Natural killer cell (primary cell): Measurements from ENCODE around the gene MUC2. TPM values are rescaled to one million over a fixed set of nuclear protein-coding genes. Genes with fewer than 3 reads are reported as not detected.

Source experiments
- ATAC-seq, 3 donors: fragments of 150-1000 bp in 2 of 3; fragments of 200-7000 bp in 1 of 3; cut with Tn5 transposase; 1 replicate in 1 of 3; 2 replicates in 2 of 3; pipeline ENCODE4 v1.10.0; 2021; ENCODE audit warnings: mild to moderate bottlenecking in 2 of 3, moderate library complexity in 2 of 3
- DNase-seq, 2 donors: peaks; one replicate each; pipeline versions ENCODE4 v3.0.0 to v3.0.0-alpha.2; 2013 to 2021; ENCODE audit warnings: mixed read lengths in 1 of 2
- H3K27ac ChIP-seq: one replicate; pipeline ENCODE4 v1.5.1; 2013; ENCODE audit warnings: mild to moderate bottlenecking, low read length
- H3K27me3 ChIP-seq: one replicate; pipeline ENCODE4 v1.6.1; 2013; ENCODE audit warnings: low read length; ENCODE audit not compliant: control insufficient read depth, insufficient read depth
- H3K36me3 ChIP-seq: one replicate; pipeline ENCODE4 v1.6.1; 2013; ENCODE audit warnings: low read length; ENCODE audit not compliant: control insufficient read depth, insufficient read depth
- H3K4me1 ChIP-seq: one replicate; pipeline ENCODE4 v1.6.1; 2013; ENCODE audit warnings: low read length; ENCODE audit not compliant: control insufficient read depth, insufficient read depth
- H3K4me3 ChIP-seq: one replicate; pipeline ENCODE4 v1.5.1; 2013; ENCODE audit warnings: low read length
- H3K9me3 ChIP-seq: one replicate; pipeline ENCODE4 v1.6.1; 2013; ENCODE audit warnings: low read length; ENCODE audit not compliant: control insufficient read depth, insufficient read depth
- H3K27ac Mint-ChIP-seq, 2 donors: one replicate each; pipeline ENCODE4 v1.8.0; 2022; ENCODE audit warnings: mild to moderate bottlenecking in 2 of 2, mixed read lengths in 2 of 2, moderate library complexity in 1 of 2
- H3K27me3 Mint-ChIP-seq, 2 donors: one replicate each; pipeline ENCODE4 v1.8.0; 2022; ENCODE audit warnings: low read depth in 2 of 2, mixed read lengths in 2 of 2
- H3K36me3 Mint-ChIP-seq: one replicate; pipeline ENCODE4 v1.8.0; 2022; ENCODE audit warnings: mixed read lengths
- H3K4me1 Mint-ChIP-seq, 2 donors: one replicate each; pipeline ENCODE4 v1.8.0; 2022; ENCODE audit warnings: mixed read lengths in 2 of 2
- H3K4me3 Mint-ChIP-seq: one replicate; pipeline ENCODE4 v1.8.0; 2022; ENCODE audit warnings: mild to moderate bottlenecking, moderate library complexity, mixed read lengths
- H3K9me3 Mint-ChIP-seq, 2 donors: one replicate each; pipeline ENCODE4 v1.8.0; 2022; ENCODE audit warnings: mixed read lengths in 2 of 2
- CTCF ChIP-seq: fragments of 200-600 bp; IDR thresholded peaks from one replicate; pipeline ENCODE4 v1.8.0; 2022; ENCODE audit warnings: antibody characterized with exemption
- WGBS: methylation state at CpG from one replicate; pipeline ENCODE4 v1.1.7; 2013; ENCODE audit warnings: missing lambda C conversion rate; ENCODE audit not compliant: insufficient coverage; 5-methylcytosine and 5-hydroxymethylcytosine counted together
- intact Hi-C: fragments of 100-400 bp; cut with micrococcal nuclease; formaldehyde crosslinking; loops from one replicate; pipeline ENCODE4 v1.14.2; 2022
- total RNA-seq, 4 donors: library from RNA; stranded (reverse); fragments of 120-200 nt in 1 of 4; gene quantifications; one replicate each; pipeline versions ENCODE4 v1.2.3 to v1.2.4, GENCODE V29; 2013 to 2022

The MUC2 gene
- total RNA-seq, 3 donors from 2014 or later (not counting 1 experiment from before 2014, with no cell fraction given), result not detected

GRCh38 chr11:1026641-1027482 lies 47.8 kb upstream of the MUC2 start:
- Mint-ChIP-seq H3K27ac (no peak overlapping the region), H3K36me3 (no peaks in the 10 kb centered on the region), H3K9me3 (no peaks in the 10 kb centered on the region), H3K4me3 (no peak overlapping the region), H3K4me1 (peaks cover 0 to 4% of the 10 kb centered on the region in 2 donors), H3K27me3 (no peaks in the 10 kb centered on the region)
- intact Hi-C loops, result no loop called here
- DNase-seq (no peak), ATAC-seq (no peak)
- WGBS, result 85% methylated on average over 46 of the region's 46 CpGs
- TF ChIP-seq CTCF, result no peak
- Histone ChIP-seq H3K27me3 (no peaks in the 10 kb centered on the region), H3K36me3 (no peaks in the 10 kb centered on the region), H3K4me3 (no peak overlapping the region), H3K9me3 (no peaks in the 10 kb centered on the region), H3K27ac (no peak overlapping the region), H3K4me1 (no peaks in the 10 kb centered on the region)

GRCh38 chr11:1027483-1028290 lies 47.0 kb upstream of the MUC2 start:
- H3K4me3 Mint-ChIP-seq, result no peak overlapping the region
- peaks cover 0 to 7% of the 10 kb centered on the region in 2 donors for H3K4me1 Mint-ChIP-seq
- Histone ChIP-seq H3K27me3 (no peaks in the 10 kb centered on the region), H3K27ac (no peak overlapping the region), H3K9me3 (no peaks in the 10 kb centered on the region), H3K36me3 (no peaks in the 10 kb centered on the region), H3K4me3 (no peak overlapping the region), H3K4me1 (no peaks in the 10 kb centered on the region)
- intact Hi-C loops, result no loop called here
- no peak for TF ChIP-seq CTCF
- 88% methylated on average over 36 of the region's 36 CpGs for WGBS
- DNase-seq, result no peak
- H3K9me3 Mint-ChIP-seq, result no peaks in the 10 kb centered on the region
- H3K36me3 Mint-ChIP-seq, result no peaks in the 10 kb centered on the region
- H3K27ac Mint-ChIP-seq, result no peak overlapping the region
- no peaks in the 10 kb centered on the region for H3K27me3 Mint-ChIP-seq
- no peak for ATAC-seq

GRCh38 chr11:1028291-1028540 lies 46.5 kb upstream of the MUC2 start:
- no peak for ATAC-seq
- intact Hi-C loops, result no loop called here
- 92% methylated on average over 17 of the region's 17 CpGs for WGBS
- Histone ChIP-seq H3K4me1 (no peaks in the 10 kb centered on the region), H3K27me3 (no peaks in the 10 kb centered on the region), H3K4me3 (no peak overlapping the region), H3K27ac (no peak overlapping the region), H3K9me3 (no peaks in the 10 kb centered on the region), H3K36me3 (no peaks in the 10 kb centered on the region)
- no peaks in the 10 kb centered on the region for H3K27me3 Mint-ChIP-seq
- H3K4me3 Mint-ChIP-seq, result no peak overlapping the region
- no peak overlapping the region for H3K27ac Mint-ChIP-seq
- H3K36me3 Mint-ChIP-seq, result no peaks in the 10 kb centered on the region
- no peak for DNase-seq
- TF ChIP-seq CTCF, result no peak
- no peaks in the 10 kb centered on the region for H3K9me3 Mint-ChIP-seq
- H3K4me1 Mint-ChIP-seq, result peaks cover 0 to 7% of the 10 kb centered on the region in 2 donors
